SK-N-SH treated with all-trans-retinoic acid at 6 μM for 48 hours (cell line): ENCODE results near the gene ARPC1B.

ENCODE experiments used
- ATAC-seq: fragments of 200-7000 bp; cut with Tn5 transposase; 3 replicates; pipeline ENCODE4 v1.9.1; 2020; ENCODE audit warnings: mild to moderate bottlenecking, moderate library complexity
- ARNTL ChIP-seq: fragments of 450-650 bp; formaldehyde crosslinking; IDR thresholded peaks from 2 replicates; pipeline ENCODE4 v1.5.0; 2020; ENCODE audit warnings: low read depth, mild to moderate bottlenecking, moderate library complexity, borderline replicate concordance
- BACH2 ChIP-seq: fragments of 250-450 bp; sonication (Bioruptor Pico); IDR thresholded peaks from 2 replicates; pipeline ENCODE4 v1.9.0; 2021; ENCODE audit warnings: mild to moderate bottlenecking, borderline replicate concordance
- CSDC2 ChIP-seq: fragments of 250-450 bp; sonication (Bioruptor Pico); IDR thresholded peaks from 2 replicates; pipeline ENCODE4 v1.5.0; 2020; ENCODE audit warnings: mild to moderate bottlenecking, moderate library complexity
- GLIS3 ChIP-seq: fragments of 250-450 bp; sonication (Bioruptor Pico); IDR thresholded peaks from 2 replicates; pipeline ENCODE4 v1.5.0; 2020; ENCODE audit warnings: mild to moderate bottlenecking, moderate library complexity
- ISL1 ChIP-seq: fragments of 250-450 bp; sonication (Bioruptor Pico); IDR thresholded peaks from 2 replicates; pipeline ENCODE4 v2.1.2; 2022; ENCODE audit warnings: mild to moderate bottlenecking, moderate library complexity
- OSR1 ChIP-seq: fragments of 250-450 bp; sonication (Bioruptor Pico); IDR thresholded peaks from 2 replicates; pipeline ENCODE4 v1.8.0; 2022; ENCODE audit warnings: moderate library complexity, mild to moderate bottlenecking, inconsistent platforms
- POU6F1 ChIP-seq: fragments of 250-450 bp; sonication (Bioruptor Pico); IDR thresholded peaks from 2 replicates; pipeline ENCODE4 v1.8.0; 2021; ENCODE audit warnings: low read depth, mild to moderate bottlenecking, moderate library complexity, borderline replicate concordance
- PPARA ChIP-seq: fragments of 250-450 bp; sonication (Bioruptor Pico); IDR thresholded peaks from 2 replicates; pipeline ENCODE4 v1.5.0; 2020; ENCODE audit warnings: mild to moderate bottlenecking, borderline replicate concordance
- RARB ChIP-seq: fragments of 250-450 bp; sonication (Bioruptor Pico); IDR thresholded peaks from 2 replicates; pipeline ENCODE4 v1.8.0; 2021; ENCODE audit warnings: mild to moderate bottlenecking, moderate library complexity
- SNAI2 ChIP-seq: fragments of 250-450 bp; sonication (Bioruptor Pico); IDR thresholded peaks from 2 replicates; pipeline ENCODE4 v1.5.0; 2020; ENCODE audit warnings: mild to moderate bottlenecking, moderate library complexity
- TCF4 ChIP-seq: fragments of 250-450 bp; sonication (Bioruptor Pico); IDR thresholded peaks from 2 replicates; pipeline ENCODE4 v1.8.0; 2021; ENCODE audit warnings: mild to moderate bottlenecking, moderate library complexity, borderline replicate concordance
- TOX ChIP-seq: fragments of 250-450 bp; sonication (Bioruptor Pico); IDR thresholded peaks from 2 replicates; pipeline ENCODE4 v1.8.0; 2021; ENCODE audit warnings: mild to moderate bottlenecking, moderate library complexity, borderline replicate concordance
- ZC3H10 ChIP-seq: fragments of 250-450 bp; sonication (Bioruptor Pico); IDR thresholded peaks from 2 replicates; pipeline ENCODE4 v1.5.1; 2021; ENCODE audit warnings: mild to moderate bottlenecking, moderate library complexity
- ZFP3 ChIP-seq: fragments of 250-450 bp; sonication (Bioruptor Pico); IDR thresholded peaks from 2 replicates; pipeline ENCODE4 v1.5.0; 2020; ENCODE audit warnings: mild to moderate bottlenecking, moderate library complexity
- ZNF8 ChIP-seq: fragments of 450-650 bp; formaldehyde crosslinking; IDR thresholded peaks from 2 replicates; pipeline ENCODE4 v1.5.0; 2020; ENCODE audit warnings: mild to moderate bottlenecking, moderate library complexity

The ARPC1B gene

GRCh38 chr7:99438573-99439480 is 64.3 kb downstream of the ARPC1B start, which contains the start of the genes CPSF4 and PTCD1:
Gene CPSF4, plus strand, starts transcription at chr7:99438943. Its CDS starts 140 bp downstream, at chr7:99439083.
Gene PTCD1, minus strand, starts transcription at chr7:99438798. Its CDS starts 3,556 bp downstream, at chr7:99435242.
- peak; percentile 96 for ATAC-seq
- no peak for TF ChIP-seq PPARA (CRISPR knock-in tag)
- TF ChIP-seq BACH2, result no peak
- no peak; the same call in 1 of the 2 replicates for TF ChIP-seq GLIS3
- TF ChIP-seq TCF4 (CRISPR knock-in tag), result no peak
- TF ChIP-seq RARB (CRISPR knock-in tag), result no peak
- no peak for TF ChIP-seq SNAI2
- TF ChIP-seq ISL1 (CRISPR knock-in tag), result no peak
- no peak for TF ChIP-seq OSR1
- no peak for TF ChIP-seq TOX (CRISPR knock-in tag)
- TF ChIP-seq POU6F1, result no peak
- no peak for TF ChIP-seq ZNF8
- no peak; the same call in 1 of the 2 replicates for TF ChIP-seq ZFP3 (CRISPR knock-in tag)
- no peak for TF ChIP-seq ZC3H10 (CRISPR knock-in tag)
- TF ChIP-seq ARNTL (CRISPR knock-in tag), result no peak
- no peak for TF ChIP-seq CSDC2 (CRISPR knock-in tag)

- no peak for ATAC-seq
- TF ChIP-seq ZNF8, result no peak
These were observed 65.7 kb downstream of the ARPC1B start for GRCh38 chr7:99440195-99440594.
